Measurements from ENCODE around the gene GAK. TPM values are rescaled to one million over a fixed set of nuclear protein-coding genes. Genes with fewer than 3 reads are reported as not detected.

Gene GAK
- total RNA-seq, 4 donors from 2014 or later = 64.8 to 73.9 (median 70.6) TPM

GRCh38 chr4:957231-957580 is 25.1 kb upstream of the GAK start:
- 80% methylated on average over 8 of the region's 8 CpGs for WGBS

DNA sequence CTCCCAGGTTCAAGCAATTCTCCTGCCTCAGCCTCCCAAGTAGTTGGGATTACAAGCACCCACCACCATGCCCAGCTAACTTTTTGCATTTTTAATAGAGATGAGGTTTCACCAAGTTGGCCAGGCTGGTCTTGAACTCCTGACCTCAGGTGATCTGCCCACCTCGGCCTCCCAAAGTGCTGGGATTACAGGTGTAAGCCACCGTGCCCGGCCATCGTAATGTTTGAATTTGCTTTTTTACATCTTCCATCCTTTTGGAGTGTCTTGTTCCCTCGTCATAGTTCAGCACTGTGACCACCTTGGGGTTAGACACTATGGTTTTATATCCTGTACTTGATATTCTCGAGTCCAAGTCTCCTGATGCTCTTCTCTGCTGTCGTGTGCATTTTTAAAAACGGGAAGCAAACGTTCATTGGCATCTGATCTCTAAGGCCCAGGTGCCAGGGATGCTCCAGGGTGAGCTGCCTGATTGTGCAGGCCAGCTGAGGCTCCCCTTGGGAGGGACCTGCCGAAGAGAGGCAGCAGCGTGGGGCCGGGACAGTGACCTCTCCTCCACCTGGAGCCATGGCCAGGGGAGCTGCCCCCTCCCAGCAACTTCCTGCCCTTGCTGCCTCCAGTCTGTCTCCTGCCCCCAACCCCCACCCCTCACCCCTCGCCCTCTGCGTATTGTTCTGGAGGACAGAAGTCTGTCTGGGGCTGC is 24.6 kb upstream of the GAK start:
- WGBS = 84% methylated on average over 12 of the region's 14 CpGs
- no peaks in the 10 kb centered on the region for H3K4me1 ChIP-seq
- no peak overlapping the region for H3K4me3 ChIP-seq
- no peak overlapping the region for H3K27ac ChIP-seq (replicated peaks in 1 of 4)
- intact Hi-C loops (cut with DNase I) = no loop called here
- no peaks in the 10 kb centered on the region for H3K9me3 ChIP-seq
- peaks cover 7 to 96% (median 76%) of the 10 kb centered on the region in 4 donors for H3K36me3 ChIP-seq
- H3K27me3 ChIP-seq = no peaks in the 10 kb centered on the region
- DNase-seq (ENCODE audit: extremely low spot score) = no peak
- no peak for TF ChIP-seq POLR2AphosphoS5 (IDR thresholded peaks at IDR 0.05)

More at GRCh38 chr4:957231-957580, 25.1 kb upstream of the GAK start:
- Histone ChIP-seq H3K4me3 (no peak overlapping the region), H3K4me1 (no peaks in the 10 kb centered on the region), H3K27ac (replicated peaks in 1 of 4) (no peak overlapping the region), H3K36me3 (peaks cover 12 to 96% (median 78%) of the 10 kb centered on the region in 4 donors), H3K9me3 (no peaks in the 10 kb centered on the region), H3K27me3 (no peaks in the 10 kb centered on the region)
- DNase-seq (ENCODE audit: extremely low spot score) = no peak
- TF ChIP-seq, protein P1, sequence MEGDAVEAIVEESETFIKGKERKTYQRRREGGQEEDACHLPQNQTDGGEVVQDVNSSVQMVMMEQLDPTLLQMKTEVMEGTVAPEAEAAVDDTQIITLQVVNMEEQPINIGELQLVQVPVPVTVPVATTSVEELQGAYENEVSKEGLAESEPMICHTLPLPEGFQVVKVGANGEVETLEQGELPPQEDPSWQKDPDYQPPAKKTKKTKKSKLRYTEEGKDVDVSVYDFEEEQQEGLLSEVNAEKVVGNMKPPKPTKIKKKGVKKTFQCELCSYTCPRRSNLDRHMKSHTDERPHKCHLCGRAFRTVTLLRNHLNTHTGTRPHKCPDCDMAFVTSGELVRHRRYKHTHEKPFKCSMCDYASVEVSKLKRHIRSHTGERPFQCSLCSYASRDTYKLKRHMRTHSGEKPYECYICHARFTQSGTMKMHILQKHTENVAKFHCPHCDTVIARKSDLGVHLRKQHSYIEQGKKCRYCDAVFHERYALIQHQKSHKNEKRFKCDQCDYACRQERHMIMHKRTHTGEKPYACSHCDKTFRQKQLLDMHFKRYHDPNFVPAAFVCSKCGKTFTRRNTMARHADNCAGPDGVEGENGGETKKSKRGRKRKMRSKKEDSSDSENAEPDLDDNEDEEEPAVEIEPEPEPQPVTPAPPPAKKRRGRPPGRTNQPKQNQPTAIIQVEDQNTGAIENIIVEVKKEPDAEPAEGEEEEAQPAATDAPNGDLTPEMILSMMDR (IDR thresholded peaks at IDR 0.05) = no peak
- no peak for TF ChIP-seq POLR2A (IDR thresholded peaks at IDR 0.05; ENCODE audit: low read depth)
- no peak for TF ChIP-seq EP300 (IDR thresholded peaks at IDR 0.05)
- TF ChIP-seq POLR2AphosphoS5 (IDR thresholded peaks at IDR 0.05) = no peak
- intact Hi-C loops (cut with DNase I) = no loop called here

DNA sequence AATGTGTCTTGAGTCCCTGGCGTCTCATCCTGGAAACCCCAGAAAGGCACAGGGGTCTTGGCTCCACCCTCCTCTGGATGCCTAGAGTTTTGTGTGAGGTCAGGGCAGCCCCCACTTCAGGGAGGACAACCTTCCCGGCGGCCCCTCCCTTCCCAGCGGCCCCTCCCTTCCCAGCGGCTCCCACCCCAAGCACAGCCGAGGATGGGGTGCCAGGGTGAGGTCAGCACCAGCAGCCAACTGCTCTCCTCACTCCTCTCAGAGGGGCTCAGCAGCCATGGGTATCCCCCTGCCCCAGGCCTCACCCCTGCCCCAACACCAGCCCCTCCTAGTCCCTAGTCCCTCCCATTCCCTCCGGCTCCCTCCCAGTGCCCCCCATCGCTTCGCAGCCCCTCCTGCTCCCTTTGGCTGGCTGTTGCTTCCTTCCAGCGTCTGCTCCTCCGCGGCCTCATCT is 23.8 kb upstream of the GAK start:
- Histone ChIP-seq H3K27ac (replicated peaks in 1 of 4) (no peak overlapping the region), H3K4me1 (no peaks in the 10 kb centered on the region), H3K36me3 (peaks cover 4 to 95% (median 77%) of the 10 kb centered on the region in 4 donors), H3K27me3 (no peaks in the 10 kb centered on the region), H3K4me3 (no peak overlapping the region), H3K9me3 (no peaks in the 10 kb centered on the region)
- intact Hi-C loops (cut with DNase I) = no loop called here
- no peak for TF ChIP-seq POLR2AphosphoS5 (IDR thresholded peaks at IDR 0.05)
- TF ChIP-seq POLR2A (IDR thresholded peaks at IDR 0.05; ENCODE audit: low read depth) = no peak
- TF ChIP-seq, protein P1 (IDR thresholded peaks at IDR 0.05) = no peak
- no peak for TF ChIP-seq EP300 (IDR thresholded peaks at IDR 0.05)
- WGBS = 88% methylated on average over 7 of the region's 12 CpGs
- DNase-seq (ENCODE audit: extremely low spot score) = no peak

GRCh38 chr4:955161-955921 is 23.2 kb upstream of the GAK start:
- no peak for DNase-seq (ENCODE audit: extremely low spot score)
- H3K9me3 ChIP-seq = no peaks in the 10 kb centered on the region
- no peak overlapping the region for H3K4me3 ChIP-seq
- no peaks in the 10 kb centered on the region for H3K27me3 ChIP-seq
- TF ChIP-seq POLR2A (IDR thresholded peaks at IDR 0.05; ENCODE audit: low read depth) (no peak), EP300 (IDR thresholded peaks at IDR 0.05) (no peak), POLR2AphosphoS5 (IDR thresholded peaks at IDR 0.05) (no peak)
- TF ChIP-seq, protein P1 (IDR thresholded peaks at IDR 0.05) = no peak
- no peaks in the 10 kb centered on the region for H3K4me1 ChIP-seq
- H3K36me3 ChIP-seq = peaks cover 4 to 89% (median 72%) of the 10 kb centered on the region in 4 donors
- intact Hi-C loops (cut with DNase I) = no loop called here
- WGBS = 87% methylated on average over 21 of the region's 33 CpGs
- H3K27ac ChIP-seq (replicated peaks in 1 of 4) = no peak overlapping the region

GRCh38 chr4:954211-955020 is 22.3 kb upstream of the GAK start:
- H3K27me3 ChIP-seq = no peaks in the 10 kb centered on the region
- H3K4me1 ChIP-seq = no peaks in the 10 kb centered on the region
- WGBS = 90% methylated on average over 17 of the region's 17 CpGs
- TF ChIP-seq, protein P1 (IDR thresholded peaks at IDR 0.05) = no peak
- no peak for TF ChIP-seq EP300 (IDR thresholded peaks at IDR 0.05)
- no peak overlapping the region for H3K27ac ChIP-seq (replicated peaks in 1 of 4)
- no peak overlapping the region for H3K4me3 ChIP-seq
- no peaks in the 10 kb centered on the region for H3K9me3 ChIP-seq
- intact Hi-C loops (cut with DNase I) = no loop called here
- no peak for DNase-seq (ENCODE audit: extremely low spot score)
- H3K36me3 ChIP-seq = peaks cover 4 to 80% (median 67%) of the 10 kb centered on the region in 4 donors

Measured in esophagus muscularis mucosa (tissue), 4 donors.